ENCODE measurements around the gene TGFBR3.

TGFBR3 gene

GRCh38 chr1:91885716-91886506 lies at the start of gene TGFBR3:
TSS of gene TGFBR3 (minus strand) at chr1:91886151. CDS start at chr1:91861531, 24,620 bp downstream.
- DNase-seq (ENCODE audit: low spot score): peak; percentile 73
- Histone ChIP-seq H3K9me3 (ENCODE audit: severe bottlenecking) (no peaks in the 10 kb centered on the region), H3K4me1 (ENCODE audit: insufficient read depth, poor library complexity, severe bottlenecking) (peaks cover 8% of the 10 kb centered on the region), H3K36me3 (ENCODE audit: low read depth) (no peaks in the 10 kb centered on the region), H3K4me3 (ENCODE audit: severe bottlenecking) (peak within 1 kb of the TSS; percentile 73), H3K27me3 (ENCODE audit: insufficient read depth, poor library complexity, severe bottlenecking) (no peaks in the 10 kb centered on the region), H3K27ac (ENCODE audit: poor library complexity, severe bottlenecking) (peak within 1 kb of the TSS; percentile 37)
- TF ChIP-seq CTCF (IDR thresholded peaks at IDR 0.05; ENCODE audit: poor library complexity, severe bottlenecking): peak; percentile 46
- ATAC-seq (ENCODE audit: low read depth): peak; percentile 79

GRCh38 chr1:91929250-91929649 lies 43.3 kb upstream of the TGFBR3 start:
- Histone ChIP-seq H3K27me3 (ENCODE audit: insufficient read depth, poor library complexity, severe bottlenecking) (no peaks in the 10 kb centered on the region), H3K36me3 (ENCODE audit: low read depth) (no peaks in the 10 kb centered on the region), H3K4me1 (ENCODE audit: insufficient read depth, poor library complexity, severe bottlenecking) (peaks cover 3% of the 10 kb centered on the region), H3K9me3 (ENCODE audit: severe bottlenecking) (no peaks in the 10 kb centered on the region), H3K4me3 (ENCODE audit: severe bottlenecking) (no peak overlapping the region), H3K27ac (ENCODE audit: poor library complexity, severe bottlenecking) (no peak overlapping the region)
- no peak for ATAC-seq (ENCODE audit: low read depth)
- DNase-seq (ENCODE audit: low spot score): no peak
- no peak for TF ChIP-seq CTCF (IDR thresholded peaks at IDR 0.05; ENCODE audit: poor library complexity, severe bottlenecking)

GRCh38 chr1:91928026-91928425 lies 42.1 kb upstream of the TGFBR3 start:
- DNase-seq (ENCODE audit: low spot score) (no peak), ATAC-seq (ENCODE audit: low read depth) (no peak)
- H3K9me3 ChIP-seq (ENCODE audit: severe bottlenecking): no peaks in the 10 kb centered on the region
- no peak overlapping the region for H3K27ac ChIP-seq (ENCODE audit: poor library complexity, severe bottlenecking)
- no peaks in the 10 kb centered on the region for H3K27me3 ChIP-seq (ENCODE audit: insufficient read depth, poor library complexity, severe bottlenecking)
- peaks cover 7% of the 10 kb centered on the region for H3K4me1 ChIP-seq (ENCODE audit: insufficient read depth, poor library complexity, severe bottlenecking)
- no peak overlapping the region for H3K4me3 ChIP-seq (ENCODE audit: severe bottlenecking)
- no peak for TF ChIP-seq CTCF (IDR thresholded peaks at IDR 0.05; ENCODE audit: poor library complexity, severe bottlenecking)
- no peaks in the 10 kb centered on the region for H3K36me3 ChIP-seq (ENCODE audit: low read depth)

GRCh38 chr1:91925644-91926435 lies 39.9 kb upstream of the TGFBR3 start:
- H3K27me3 ChIP-seq (ENCODE audit: insufficient read depth, poor library complexity, severe bottlenecking): no peaks in the 10 kb centered on the region
- peaks cover 7% of the 10 kb centered on the region for H3K4me1 ChIP-seq (ENCODE audit: insufficient read depth, poor library complexity, severe bottlenecking)
- H3K36me3 ChIP-seq (ENCODE audit: low read depth): no peaks in the 10 kb centered on the region
- H3K4me3 ChIP-seq (ENCODE audit: severe bottlenecking): no peak overlapping the region
- no peaks in the 10 kb centered on the region for H3K9me3 ChIP-seq (ENCODE audit: severe bottlenecking)
- no peak for TF ChIP-seq CTCF (IDR thresholded peaks at IDR 0.05; ENCODE audit: poor library complexity, severe bottlenecking)
- DNase-seq (ENCODE audit: low spot score) (no peak), ATAC-seq (ENCODE audit: low read depth) (no peak)
- H3K27ac ChIP-seq (ENCODE audit: poor library complexity, severe bottlenecking): no peak overlapping the region
